HEK293 (cell line): Measurements from ENCODE around the gene PKNOX1.
"Not testable (repeated sequence)": the region's sequence is repeated elsewhere in the genome, so short reads cannot be mapped to it uniquely, and the experiment has no call there.

Experiments
- CTCF ChIA-PET: fragments of 350-600 bp; formaldehyde crosslinking; extraction: SDS; loops from one replicate; lab custom pipeline; 2021; ENCODE audit warnings: antibody characterized with exemption; lab: Yijun Ruan, JAX
- POLR2A ChIA-PET: fragments of 300-600 bp; formaldehyde crosslinking; extraction: SDS; loops from one replicate; lab custom pipeline; 2020; ENCODE audit warnings: antibody characterized with exemption, inconsistent platforms; lab: Yijun Ruan, JAX
- H3K27ac ChIP-seq: fragments of 200-500 bp; sonication (Bioruptor generic); 2 replicates; pipeline ENCODE4 v1.5.1; 2014; ENCODE audit warnings: low read depth, low read length, control low read depth, inconsistent platforms; ENCODE audit errors: extremely low read depth
- H3K36me3 ChIP-seq, 2 experiments: fragments of 200-500 bp in 1 of 2; sonication (Bioruptor generic) in 1 of 2; 1 replicate in 1 of 2; 2 replicates in 1 of 2; pipeline ENCODE4 v1.5.1; 2014 to 2017; ENCODE audit warnings: inconsistent platforms in 2 of 2, low read length in 2 of 2; ENCODE audit not compliant: control insufficient read depth in 2 of 2, insufficient read depth in 1 of 2
- H3K4me1 ChIP-seq: fragments of 200-500 bp; sonication (Bioruptor generic); 2 replicates; pipeline ENCODE4 v1.5.1; 2014; ENCODE audit warnings: mild to moderate bottlenecking, low read length, inconsistent platforms; ENCODE audit not compliant: control insufficient read depth, insufficient read depth
- H3K4me3 ChIP-seq: 2 replicates; pipeline ENCODE4 v1.5.1; 2011; ENCODE audit warnings: low read depth, mild to moderate bottlenecking, control low read depth, low read length, moderate library complexity
- H3K9me3 ChIP-seq: fragments of 200-500 bp; sonication (Bioruptor generic); 2 replicates; pipeline ENCODE4 v1.5.1; 2014; ENCODE audit warnings: low read depth, low read length, inconsistent platforms; ENCODE audit not compliant: control insufficient read depth, insufficient read depth
- GLI4 ChIP-seq: fragments of 450-650 bp; formaldehyde crosslinking; IDR thresholded peaks from 2 replicates; pipeline ENCODE4 v1.5.1; 2016; ENCODE audit warnings: missing biosample characterization, missing genetic modification characterization
- KLF8 ChIP-seq: fragments of 450-650 bp; formaldehyde crosslinking; IDR thresholded peaks from 2 replicates; pipeline ENCODE4 v1.5.1; 2016; ENCODE audit warnings: missing biosample characterization, missing genetic modification characterization
- ZNF596 ChIP-seq: fragments of 450-650 bp; IDR thresholded peaks from 2 replicates; pipeline ENCODE4 v1.5.0; 2018; ENCODE audit warnings: missing biosample characterization, mild to moderate bottlenecking, missing genetic modification characterization, moderate library complexity
- ZNF600 ChIP-seq: fragments of 450-650 bp; formaldehyde crosslinking; IDR thresholded peaks from 2 replicates; pipeline ENCODE4 v1.5.1; 2016; ENCODE audit warnings: missing biosample characterization, missing genetic modification characterization
- ZSCAN23 ChIP-seq: fragments of 450-650 bp; formaldehyde crosslinking; IDR thresholded peaks from 2 replicates; pipeline ENCODE4 v1.5.1; 2016; ENCODE audit warnings: missing biosample characterization, missing genetic modification characterization
- TF ChIP-seq, protein P1 (sequence below): fragments of 450-650 bp; formaldehyde crosslinking; IDR thresholded peaks from 2 replicates; pipeline ENCODE4 v1.5.1; 2017; ENCODE audit warnings: missing biosample characterization, missing genetic modification characterization
- TF ChIP-seq, protein P2 (sequence below): fragments of 450-650 bp; formaldehyde crosslinking; IDR thresholded peaks from 2 replicates; pipeline ENCODE4 v1.5.1; 2017; ENCODE audit warnings: missing biosample characterization, missing genetic modification characterization
- TF ChIP-seq, protein P3 (sequence below): fragments of 450-650 bp; formaldehyde crosslinking; IDR thresholded peaks from 2 replicates; pipeline ENCODE4 v1.5.1; 2016; ENCODE audit warnings: missing biosample characterization, missing genetic modification characterization

Gene PKNOX1

DNA sequence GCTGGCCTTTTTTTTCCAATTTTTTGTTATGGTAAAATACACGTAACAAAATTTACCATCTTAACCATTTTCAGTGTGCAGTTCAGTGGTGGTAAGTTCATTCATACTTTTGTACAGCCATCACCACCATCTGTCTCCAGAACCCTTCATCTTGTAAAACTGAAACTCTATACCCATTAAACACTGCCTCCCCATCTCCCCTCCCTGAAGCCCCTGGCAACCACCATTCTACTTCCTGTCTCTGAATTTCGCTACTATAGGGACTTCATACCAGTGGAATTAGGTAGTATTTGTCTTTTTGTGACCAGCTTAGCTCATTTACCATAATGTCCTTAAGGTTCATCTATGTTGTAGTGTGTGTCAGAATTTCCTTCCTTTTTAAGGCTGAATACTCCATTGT is 8.7 kb downstream of the PKNOX1 start (continued):
- TF ChIP-seq, protein P1, sequence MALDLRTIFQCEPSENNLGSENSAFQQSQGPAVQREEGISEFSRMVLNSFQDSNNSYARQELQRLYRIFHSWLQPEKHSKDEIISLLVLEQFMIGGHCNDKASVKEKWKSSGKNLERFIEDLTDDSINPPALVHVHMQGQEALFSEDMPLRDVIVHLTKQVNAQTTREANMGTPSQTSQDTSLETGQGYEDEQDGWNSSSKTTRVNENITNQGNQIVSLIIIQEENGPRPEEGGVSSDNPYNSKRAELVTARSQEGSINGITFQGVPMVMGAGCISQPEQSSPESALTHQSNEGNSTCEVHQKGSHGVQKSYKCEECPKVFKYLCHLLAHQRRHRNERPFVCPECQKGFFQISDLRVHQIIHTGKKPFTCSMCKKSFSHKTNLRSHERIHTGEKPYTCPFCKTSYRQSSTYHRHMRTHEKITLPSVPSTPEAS (tag by site-specific recombination) = no peak
- TF ChIP-seq, protein P2, sequence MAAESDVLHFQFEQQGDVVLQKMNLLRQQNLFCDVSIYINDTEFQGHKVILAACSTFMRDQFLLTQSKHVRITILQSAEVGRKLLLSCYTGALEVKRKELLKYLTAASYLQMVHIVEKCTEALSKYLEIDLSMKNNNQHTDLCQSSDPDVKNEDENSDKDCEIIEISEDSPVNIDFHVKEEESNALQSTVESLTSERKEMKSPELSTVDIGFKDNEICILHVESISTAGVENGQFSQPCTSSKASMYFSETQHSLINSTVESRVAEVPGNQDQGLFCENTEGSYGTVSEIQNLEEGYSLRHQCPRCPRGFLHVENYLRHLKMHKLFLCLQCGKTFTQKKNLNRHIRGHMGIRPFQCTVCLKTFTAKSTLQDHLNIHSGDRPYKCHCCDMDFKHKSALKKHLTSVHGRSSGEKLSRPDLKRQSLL (tag by site-specific recombination) = peak; percentile 73
- TF ChIP-seq KLF8 (tag by site-specific recombination) = no peak
- TF ChIP-seq ZSCAN23 (tag by site-specific recombination) = no peak
- TF ChIP-seq ZNF600 (tag by site-specific recombination) = 0 out of 2 replicates have a peak, but pooled peaks have one; percentile 5

DNA sequence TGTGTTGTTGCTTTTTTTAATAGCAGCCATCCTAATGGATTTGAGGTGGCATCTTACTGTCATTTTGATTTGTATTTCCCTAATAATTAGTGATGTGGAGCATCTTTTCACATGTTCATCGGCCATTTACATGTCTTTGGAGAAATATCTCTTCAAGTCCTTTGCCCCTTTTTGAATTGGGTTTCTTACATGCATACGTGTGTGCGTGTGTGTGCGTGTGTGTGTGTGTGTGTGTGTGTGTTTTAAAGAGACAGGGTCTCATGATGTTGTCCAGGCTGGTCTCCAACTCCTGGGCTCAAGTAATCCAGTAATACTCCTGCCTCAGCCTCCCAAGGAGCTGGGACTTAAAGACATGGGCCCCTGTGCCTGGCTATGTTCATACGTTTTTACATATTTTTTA is 9.5 kb downstream of the PKNOX1 start:
- TF ChIP-seq ZNF600 (tag by site-specific recombination) = no peak
- TF ChIP-seq GLI4 (tag by site-specific recombination) = no peak
- TF ChIP-seq, protein P1 (tag by site-specific recombination) = peak; percentile 80
- TF ChIP-seq, all 188 proteins: peak for 1
- Histone ChIP-seq H3K36me3 (no peaks in the 10 kb centered on the region; a peak in 1 of 3 replicates), H3K4me3 (no peak overlapping the region), H3K9me3 (no peaks in the 10 kb centered on the region), H3K4me1 (no peaks in the 10 kb centered on the region), H3K27ac (no peak overlapping the region)
- POLR2A ChIA-PET = interaction anchor here (1.2 to 3.0 kb wide), 2 partner anchors 9 to 10 kb away, joined by 8 to 23 read pairs; partner anchors contain the start of gene PKNOX1
- CTCF ChIA-PET = no interaction called here

DNA sequence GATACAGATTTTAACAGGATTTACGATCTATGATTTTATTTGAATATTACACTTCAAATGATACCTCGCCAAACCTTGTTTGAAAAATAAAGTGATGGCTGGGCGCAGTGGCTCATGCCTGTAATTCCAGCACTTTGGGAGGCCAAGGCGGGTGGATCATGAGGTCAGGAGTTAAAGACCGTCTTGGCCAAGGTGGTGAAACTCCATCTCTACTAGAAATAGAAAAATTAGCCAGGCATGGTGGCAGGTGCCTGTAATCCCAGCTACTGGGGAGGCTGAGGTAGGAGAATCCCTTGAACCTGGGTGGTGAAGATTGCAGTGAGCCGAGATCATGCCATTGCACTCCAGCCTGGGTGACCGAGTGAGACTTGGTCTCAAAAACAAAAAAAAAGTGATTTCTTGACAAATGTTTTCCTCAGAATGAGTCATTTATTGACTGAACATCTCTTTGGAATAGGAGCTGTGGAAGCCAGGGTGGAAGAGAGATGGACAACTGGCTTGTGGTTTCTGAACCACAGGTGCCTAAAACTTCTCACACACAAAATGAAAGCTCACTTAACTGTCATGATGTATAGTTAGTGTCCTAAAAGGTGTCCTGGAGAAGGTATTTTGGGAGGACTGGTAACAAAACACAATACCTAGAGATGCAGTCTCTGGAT is 11.9 kb downstream of the PKNOX1 start:
- ChIA-PET CTCF (no interaction called here), POLR2A (interaction anchor here (0.6 to 1.3 kb wide), 3 partner anchors 9 to 12 kb away, joined by 3 to 6 read pairs (median 4); partner anchors contain the start of gene PKNOX1)
- Histone ChIP-seq H3K36me3 (no peaks in the 10 kb centered on the region; a peak in 1 of 3 replicates), H3K4me1 (no peaks in the 10 kb centered on the region), H3K9me3 (no peaks in the 10 kb centered on the region), H3K4me3 (no peak overlapping the region), H3K27ac (no peak overlapping the region)
- TF ChIP-seq, protein P3, sequence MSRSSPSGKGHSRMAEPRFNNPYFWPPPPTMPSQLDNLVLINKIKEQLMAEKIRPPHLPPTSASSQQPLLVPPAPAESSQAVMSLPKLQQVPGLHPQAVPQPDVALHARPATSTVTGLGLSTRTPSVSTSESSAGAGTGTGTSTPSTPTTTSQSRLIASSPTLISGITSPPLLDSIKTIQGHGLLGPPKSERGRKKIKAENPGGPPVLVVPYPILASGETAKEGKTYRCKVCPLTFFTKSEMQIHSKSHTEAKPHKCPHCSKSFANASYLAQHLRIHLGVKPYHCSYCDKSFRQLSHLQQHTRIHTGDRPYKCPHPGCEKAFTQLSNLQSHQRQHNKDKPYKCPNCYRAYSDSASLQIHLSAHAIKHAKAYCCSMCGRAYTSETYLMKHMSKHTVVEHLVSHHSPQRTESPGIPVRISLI (tag by site-specific recombination) = no peak; the same call in 1 of the 2 replicates

DNA sequence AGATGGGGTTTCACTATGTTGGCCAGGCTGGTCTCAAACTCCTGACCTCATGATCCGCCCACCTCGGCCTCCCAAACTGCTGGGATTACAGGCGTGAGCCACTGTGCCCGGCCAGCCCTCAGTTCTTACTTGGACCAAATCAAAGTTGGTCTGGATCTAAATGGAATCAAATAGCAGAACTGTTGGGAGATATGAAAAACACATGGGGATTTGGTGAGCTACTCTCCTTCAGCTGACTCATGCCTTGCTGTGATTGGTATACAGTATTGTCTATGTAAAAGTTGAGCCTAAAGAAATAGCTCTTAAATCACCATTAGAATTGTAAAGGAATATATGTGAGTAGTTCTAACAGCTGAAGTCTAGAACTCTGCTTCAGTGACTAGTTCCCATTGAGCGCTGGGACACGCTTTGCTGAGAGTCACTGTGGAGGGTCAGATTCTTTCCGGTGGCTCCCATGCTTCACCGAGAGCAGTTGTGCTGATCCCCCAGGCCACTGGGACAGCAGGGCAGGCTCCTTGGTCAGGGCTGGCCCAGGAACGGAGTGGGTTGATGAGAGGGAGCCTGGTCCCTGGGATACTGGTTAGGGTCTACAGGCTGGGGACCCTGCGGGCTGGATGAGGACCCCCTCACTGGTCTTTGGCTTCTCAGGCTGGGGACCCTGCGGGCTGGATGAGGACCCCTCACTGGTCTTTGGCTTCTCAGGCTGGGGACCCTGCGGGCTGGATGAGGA is 14.0 kb downstream of the PKNOX1 start:
- no peaks in the 10 kb centered on the region for H3K4me1 ChIP-seq
- ChIA-PET POLR2A (interaction anchor here (0.7 to 1.7 kb wide), 2 partner anchors 14 to 20 kb away, joined by 4 read pairs; partner anchors contain the start of gene PKNOX1), CTCF (no interaction called here)
- no peak for TF ChIP-seq ZNF596 (tag by site-specific recombination)
- TF ChIP-seq ZNF600 (tag by site-specific recombination) = peak; percentile 73
- H3K4me3 ChIP-seq = no peak overlapping the region
- no peak overlapping the region for H3K27ac ChIP-seq
- no peaks in the 10 kb centered on the region; a peak in 1 of 3 replicates for H3K36me3 ChIP-seq
- H3K9me3 ChIP-seq = no peaks in the 10 kb centered on the region

DNA sequence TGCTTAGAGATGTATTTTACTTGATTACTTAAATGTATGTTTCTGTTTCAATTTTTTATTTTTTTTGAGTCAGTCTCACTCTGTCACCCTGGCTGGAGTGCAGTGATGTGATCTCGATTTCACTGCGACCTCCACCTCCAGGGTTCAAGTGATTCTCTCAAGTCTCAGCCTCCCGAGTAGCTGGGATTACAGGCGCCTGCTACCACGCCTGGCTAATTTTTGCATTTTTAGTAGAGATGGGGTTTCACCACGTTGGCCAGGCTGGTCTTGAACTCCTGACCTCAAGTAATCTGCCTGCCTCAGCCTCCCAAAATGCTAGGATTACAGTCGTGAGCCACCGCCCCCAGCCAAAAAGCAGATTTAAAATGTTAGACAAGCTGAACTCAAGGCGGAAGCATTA is 15.0 kb downstream of the PKNOX1 start:
- H3K27ac ChIP-seq, H3K9me3 ChIP-seq, H3K36me3 ChIP-seq, H3K4me1 ChIP-seq, H3K4me3 ChIP-seq, CTCF ChIA-PET: not testable (repeated sequence)
- POLR2A ChIA-PET = interaction anchor here (1.7 to 2.0 kb wide), 2 partner anchors 12 to 15 kb away, joined by 4 read pairs; partner anchors contain the start of gene PKNOX1
